Peyer's patch (tissue), 4 donors: ENCODE measurements around the gene DNAJC10. TPM values are rescaled to one million over a fixed set of nuclear protein-coding genes. Genes with fewer than 3 reads are reported as not detected.

Source experiments
- DNase-seq, 3 donors: peaks; one replicate each; pipeline ENCODE4 v3.0.0-alpha.2; 2017 to 2019
- H3K27ac ChIP-seq, 4 donors: fragments of 200-600 bp; sonication (generic); one replicate each; pipeline ENCODE4 v1.5.1; 2016 to 2019
- H3K27me3 ChIP-seq, 2 donors: fragments of 200-600 bp; sonication (generic); one replicate each; pipeline ENCODE4 v1.5.1; 2019
- H3K36me3 ChIP-seq, 3 donors: fragments of 200-600 bp; sonication (generic); one replicate each; pipeline ENCODE4 v1.5.1; 2016 to 2019
- H3K4me1 ChIP-seq, 4 donors: fragments of 200-600 bp; sonication (generic); one replicate each; pipeline ENCODE4 v1.5.1; 2016 to 2019
- H3K4me3 ChIP-seq, 4 donors: fragments of 200-600 bp; sonication (generic); 1 replicate in 3 of 4; 2 replicates in 1 of 4; pipeline ENCODE4 v1.5.1; 2016 to 2019; ENCODE audit warnings: mild to moderate bottlenecking in 1 of 4
- H3K9me3 ChIP-seq, 4 donors: fragments of 200-600 bp; sonication (generic); one replicate each; pipeline ENCODE4 v1.5.1; 2016 to 2019; ENCODE audit warnings: mild to moderate bottlenecking in 1 of 4
- CTCF ChIP-seq, 6 experiments: fragments of 450-650 bp in 4 of 6; fragments of 200-600 bp in 2 of 6; sonication (generic) in 1 of 6; IDR thresholded peaks; one replicate each; pipeline ENCODE4 v1.5.1; 2017 to 2019; ENCODE audit warnings: antibody characterized with exemption in 6 of 6, mild to moderate bottlenecking in 3 of 6, moderate library complexity in 1 of 6
- POLR2A ChIP-seq, 2 donors: fragments of 450-650 bp; IDR thresholded peaks; one replicate each; pipeline ENCODE4 v1.5.1; 2017; ENCODE audit warnings: antibody characterized with exemption in 2 of 2, mild to moderate bottlenecking in 2 of 2, moderate library complexity in 2 of 2
- total RNA-seq, 4 donors: library from RNA; depleted of rRNA; stranded (reverse); fragments of >200 nt; gene quantifications; one replicate each; pipeline ENCODE4 v1.1.0, GENCODE V29; 2016

DNAJC10 gene
- total RNA-seq, 4 donors from 2014 or later, result 22.9 to 58.6 (median 33.4) TPM

- no peak for DNase-seq
- H3K27ac ChIP-seq, result no peak overlapping the region
- no peaks in the 10 kb centered on the region for H3K4me1 ChIP-seq
- no peaks in the 10 kb centered on the region for H3K36me3 ChIP-seq
- no peak overlapping the region for H3K4me3 ChIP-seq
- no peaks in the 10 kb centered on the region for H3K9me3 ChIP-seq
- H3K27me3 ChIP-seq, result no peaks in the 10 kb centered on the region
- no peak for TF ChIP-seq CTCF (IDR thresholded peaks at IDR 0.05)
- TF ChIP-seq POLR2A (IDR thresholded peaks at IDR 0.05), result no peak
These were observed 111.3 kb downstream of the DNAJC10 start for GRCh38 chr2:182827182-182827879.

GRCh38 chr2:182831101-182831500, 115.0 kb downstream of the DNAJC10 start:
- TF ChIP-seq POLR2A (IDR thresholded peaks at IDR 0.05), result no peak
- TF ChIP-seq CTCF (IDR thresholded peaks at IDR 0.05), result no peak
- no peak overlapping the region for H3K27ac ChIP-seq
- H3K36me3 ChIP-seq, result no peaks in the 10 kb centered on the region

GRCh38 chr2:182831921-182832320, 115.9 kb downstream of the DNAJC10 start:
- no peak for DNase-seq
- Histone ChIP-seq H3K36me3 (no peaks in the 10 kb centered on the region), H3K9me3 (no peaks in the 10 kb centered on the region), H3K4me3 (no peak overlapping the region), H3K4me1 (no peaks in the 10 kb centered on the region), H3K27me3 (no peaks in the 10 kb centered on the region), H3K27ac (no peak overlapping the region)
- TF ChIP-seq CTCF (IDR thresholded peaks at IDR 0.05), result no peak

More at GRCh38 chr2:182831101-182831500, 115.0 kb downstream of the DNAJC10 start:
- Histone ChIP-seq H3K9me3 (no peaks in the 10 kb centered on the region), H3K4me3 (no peak overlapping the region), H3K4me1 (no peaks in the 10 kb centered on the region), H3K27me3 (no peaks in the 10 kb centered on the region)
- DNase-seq, result no peak

- H3K9me3 ChIP-seq, result no peaks in the 10 kb centered on the region
- H3K36me3 ChIP-seq, result no peaks in the 10 kb centered on the region
- no peak for TF ChIP-seq POLR2A (IDR thresholded peaks at IDR 0.05)
- TF ChIP-seq CTCF (IDR thresholded peaks at IDR 0.05), result no peak
These were observed 117.2 kb downstream of the DNAJC10 start for GRCh38 chr2:182833084-182833854.

GRCh38 chr2:182834293-182834692, 118.2 kb downstream of the DNAJC10 start:
- TF ChIP-seq POLR2A (IDR thresholded peaks at IDR 0.05) (no peak), CTCF (IDR thresholded peaks at IDR 0.05) (no peak)
- Histone ChIP-seq H3K27ac (no peak overlapping the region), H3K36me3 (no peaks in the 10 kb centered on the region), H3K27me3 (no peaks in the 10 kb centered on the region), H3K4me3 (no peak overlapping the region), H3K9me3 (no peaks in the 10 kb centered on the region), H3K4me1 (no peaks in the 10 kb centered on the region)
- DNase-seq, result no peak

More at GRCh38 chr2:182833084-182833854, 117.2 kb downstream of the DNAJC10 start:
- Histone ChIP-seq H3K27me3 (no peaks in the 10 kb centered on the region), H3K27ac (no peak overlapping the region), H3K4me3 (no peak overlapping the region), H3K4me1 (no peaks in the 10 kb centered on the region)
- DNase-seq, result no peak
